GM15510 (cell line): Measurements from ENCODE around the gene CHMP5.

Experiments
- POLR2A ChIP-seq: IDR thresholded peaks from 3 replicates; pipeline ENCODE4 v1.6.1; 2011; ENCODE audit warnings: borderline replicate concordance; ENCODE audit not compliant: insufficient read length; ENCODE audit errors: extremely low read depth

The CHMP5 gene

GRCh38 chr9:33234511-33235467 is 30.1 kb upstream of the CHMP5 start:
- TF ChIP-seq POLR2A: no peak

- TF ChIP-seq POLR2A: no peak
Observed at GRCh38 chr9:33236571-33236970, 28.3 kb upstream of the CHMP5 start.

GRCh38 chr9:33239921-33240320 is 24.9 kb upstream of the CHMP5 start, which contains the start of gene SPINK4:
Gene SPINK4 (plus strand): TSS chr9:33240167. CDS start chr9:33240209, 42 bp downstream.
- no peak for TF ChIP-seq POLR2A

- no peak for TF ChIP-seq POLR2A
Observed at GRCh38 chr9:33241298-33241697, 23.6 kb upstream of the CHMP5 start.

- TF ChIP-seq POLR2A: no peak
Observed at GRCh38 chr9:33242609-33243134, 22.2 kb upstream of the CHMP5 start.

- TF ChIP-seq POLR2A: no peak
Observed at GRCh38 chr9:33244137-33244784, 20.6 kb upstream of the CHMP5 start.

- no peak for TF ChIP-seq POLR2A
Observed at GRCh38 chr9:33245341-33245740, 19.5 kb upstream of the CHMP5 start.

- no peak for TF ChIP-seq POLR2A
Observed at GRCh38 chr9:33246269-33246860, 18.5 kb upstream of the CHMP5 start.

- no peak for TF ChIP-seq POLR2A
Observed at GRCh38 chr9:33248606-33249005, 16.2 kb upstream of the CHMP5 start.

GRCh38 chr9:33249087-33249658 is 15.7 kb upstream of the CHMP5 start:
- no peak for TF ChIP-seq POLR2A

- no peak for TF ChIP-seq POLR2A
Observed at GRCh38 chr9:33249983-33250382, 14.9 kb upstream of the CHMP5 start.

- no peak for TF ChIP-seq POLR2A
Observed at GRCh38 chr9:33250458-33250995, 14.3 kb upstream of the CHMP5 start.

GRCh38 chr9:33254211-33254610 is 10.6 kb upstream of the CHMP5 start:
- no peak for TF ChIP-seq POLR2A

- TF ChIP-seq POLR2A: no peak
Observed at GRCh38 chr9:33255014-33255413, 9.8 kb upstream of the CHMP5 start.
